Panc1 (cell line): ENCODE measurements around the gene NFIB. TPM values are rescaled to one million over a fixed set of nuclear protein-coding genes. Genes with fewer than 3 reads are reported as not detected.

Source experiments
- ATAC-seq: fragments of 200-7000 bp; cut with Tn5 transposase; 2 replicates; pipeline ENCODE4 v1.9.1; 2020; ENCODE audit warnings: mild to moderate bottlenecking, moderate library complexity
- BruUV-seq: library from RNA; stranded (reverse); fragments of 400-500 nt; replicated peaks from 2 replicates; lab custom pipeline; 2021; lab: Mats Ljungman, UMichigan
- CTCF ChIA-PET: fragments of 300-600 bp; sonication (Branson Sonifier 250); formaldehyde crosslinking; loops from one replicate; lab custom pipeline; 2022; ENCODE audit warnings: antibody characterized with exemption; lab: Charles Lee
- POLR2A ChIA-PET: fragments of 300-600 bp; sonication (Branson Sonifier 250); formaldehyde crosslinking; loops from one replicate; lab custom pipeline; 2022; ENCODE audit warnings: antibody characterized with exemption; lab: Charles Lee
- DNase-seq: peaks from one replicate; pipeline ENCODE4 v3.0.0-alpha.2; 2010; ENCODE audit warnings: low read depth, low spot score
- H3K27ac ChIP-seq: 2 replicates; pipeline ENCODE4 v1.5.1; 2011; ENCODE audit warnings: mild to moderate bottlenecking, low read length, inconsistent platforms
- H3K27me3 ChIP-seq: fragments of 200-500 bp; sonication (Bioruptor generic); 2 replicates; pipeline ENCODE4 v1.6.0; 2014; ENCODE audit warnings: low read length, inconsistent platforms; ENCODE audit not compliant: control insufficient read depth, insufficient read depth
- H3K36me3 ChIP-seq: fragments of 200-500 bp; sonication (Bioruptor generic); 2 replicates; pipeline ENCODE4 v1.5.1; 2014; ENCODE audit warnings: inconsistent platforms, mild to moderate bottlenecking, low read length, moderate library complexity; ENCODE audit not compliant: control insufficient read depth, insufficient read depth
- H3K4me1 ChIP-seq: 2 replicates; pipeline ENCODE4 v1.5.1; 2011; ENCODE audit warnings: inconsistent platforms, mild to moderate bottlenecking, low read length, moderate library complexity; ENCODE audit not compliant: control insufficient read depth, insufficient read depth
- H3K4me3 ChIP-seq, 2 experiments: 2 replicates each; pipeline ENCODE4 v1.5.1; 2011 to 2012; ENCODE audit warnings: low read depth in 2 of 2, low read length in 2 of 2, mild to moderate bottlenecking in 2 of 2, inconsistent platforms in 1 of 2, moderate library complexity in 1 of 2
- H3K9me3 ChIP-seq: fragments of 200-500 bp; sonication (Bioruptor generic); 2 replicates; pipeline ENCODE4 v1.5.1; 2014; ENCODE audit warnings: low read depth, mild to moderate bottlenecking, inconsistent platforms, low read length, moderate library complexity; ENCODE audit not compliant: control insufficient read depth, insufficient read depth
- POLR2AphosphoS5 ChIP-seq: IDR thresholded peaks from 2 replicates; pipeline ENCODE4 v1.6.1; 2012; ENCODE audit warnings: mild to moderate bottlenecking, low read depth, low read length, moderate library complexity
- REST ChIP-seq, 2 experiments: IDR thresholded peaks; 2 replicates each; pipeline ENCODE4 v1.6.1; 2011 to 2012; ENCODE audit warnings: low read depth in 2 of 2, control low read depth in 1 of 2, low read length in 1 of 2, mild to moderate bottlenecking in 1 of 2, moderate library complexity in 1 of 2; ENCODE audit not compliant: insufficient read depth in 1 of 2
- SIN3A ChIP-seq: IDR thresholded peaks from 2 replicates; pipeline ENCODE4 v1.6.1; 2012; ENCODE audit warnings: low read depth, mild to moderate bottlenecking, low read length, moderate library complexity, borderline replicate concordance; ENCODE audit not compliant: insufficient read depth
- TCF7L2 ChIP-seq: IDR thresholded peaks from 2 replicates; pipeline ENCODE4 v1.6.1; 2011; ENCODE audit warnings: mild to moderate bottlenecking, low read depth, low read length, inconsistent platforms
- in situ Hi-C: cut with HindIII; loops from 2 replicates; pipeline ENCODE4 v1.10.0; 2016; ENCODE audit warnings: low sequenced_read_pairs, low pct_unique_long_range_greater_than_20kb
- intact Hi-C: fragments of 100-400 bp; cut with micrococcal nuclease; formaldehyde crosslinking; loops from one replicate; pipeline ENCODE4 v1.10.0; 2022; ENCODE audit not compliant: unreplicated experiment
- total RNA-seq: library from RNA; stranded (reverse); gene quantifications from one replicate; pipeline ENCODE4 v1.2.1, GENCODE V29; 2021; ENCODE audit not compliant: unreplicated experiment
- TF ChIP-seq, protein P1 (sequence below): fragments of 450-650 bp; IDR thresholded peaks from 2 replicates; pipeline ENCODE4 v1.5.1; 2017; ENCODE audit warnings: mild to moderate bottlenecking

The NFIB gene
- total RNA-seq, 1 experiment from 2014 or later, result 26.7 TPM

- no TSS peak for BruUV-seq
- ATAC-seq, result no peak
Measured at GRCh38 chr9:14051419-14051818, 262.5 kb downstream of the NFIB start.

DNA sequence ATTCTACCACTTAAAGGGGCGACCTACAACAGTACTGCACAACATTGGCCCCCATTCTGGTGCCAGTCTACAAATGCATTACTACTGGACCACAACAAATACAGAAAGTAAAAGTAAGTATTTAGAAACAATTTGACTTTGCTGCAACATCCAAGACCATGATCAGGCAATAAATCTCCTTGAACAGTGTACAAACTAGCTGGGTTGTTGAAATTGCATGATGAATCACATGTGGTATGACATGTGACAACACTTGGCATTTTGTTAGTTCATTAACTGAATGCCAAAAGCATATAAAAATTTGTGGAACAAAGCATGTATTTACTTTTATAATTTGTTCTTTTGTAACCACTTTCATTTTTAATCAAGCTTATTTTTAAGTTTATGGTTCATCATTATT is 270.5 kb downstream of the NFIB start:
- H3K9me3 ChIP-seq, result no peaks in the 10 kb centered on the region
- no TSS peak for BruUV-seq
- H3K36me3 ChIP-seq, result no peaks in the 10 kb centered on the region
- H3K27ac ChIP-seq, result no peak overlapping the region
- DNase-seq, result no peak
- intact Hi-C loops, result no loop called here
- in situ Hi-C loops, result no loop called here
- CTCF ChIA-PET, result no interaction called here
- no peak overlapping the region for H3K4me3 ChIP-seq
- TF ChIP-seq TCF7L2 (no peak), SIN3A (no peak), POLR2AphosphoS5 (no peak), REST (IDR thresholded peaks at IDR 0.05; ENCODE audit: insufficient read depth in 1 of 2, low read depth in 2 of 2, low read length in 1 of 2) (no peak)
- TF ChIP-seq, protein P1, sequence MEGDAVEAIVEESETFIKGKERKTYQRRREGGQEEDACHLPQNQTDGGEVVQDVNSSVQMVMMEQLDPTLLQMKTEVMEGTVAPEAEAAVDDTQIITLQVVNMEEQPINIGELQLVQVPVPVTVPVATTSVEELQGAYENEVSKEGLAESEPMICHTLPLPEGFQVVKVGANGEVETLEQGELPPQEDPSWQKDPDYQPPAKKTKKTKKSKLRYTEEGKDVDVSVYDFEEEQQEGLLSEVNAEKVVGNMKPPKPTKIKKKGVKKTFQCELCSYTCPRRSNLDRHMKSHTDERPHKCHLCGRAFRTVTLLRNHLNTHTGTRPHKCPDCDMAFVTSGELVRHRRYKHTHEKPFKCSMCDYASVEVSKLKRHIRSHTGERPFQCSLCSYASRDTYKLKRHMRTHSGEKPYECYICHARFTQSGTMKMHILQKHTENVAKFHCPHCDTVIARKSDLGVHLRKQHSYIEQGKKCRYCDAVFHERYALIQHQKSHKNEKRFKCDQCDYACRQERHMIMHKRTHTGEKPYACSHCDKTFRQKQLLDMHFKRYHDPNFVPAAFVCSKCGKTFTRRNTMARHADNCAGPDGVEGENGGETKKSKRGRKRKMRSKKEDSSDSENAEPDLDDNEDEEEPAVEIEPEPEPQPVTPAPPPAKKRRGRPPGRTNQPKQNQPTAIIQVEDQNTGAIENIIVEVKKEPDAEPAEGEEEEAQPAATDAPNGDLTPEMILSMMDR, result no peak
- no peaks in the 10 kb centered on the region for H3K27me3 ChIP-seq
- POLR2A ChIA-PET, result no interaction called here
- ATAC-seq, result no peak
- H3K4me1 ChIP-seq, result no peaks in the 10 kb centered on the region

More at GRCh38 chr9:14051419-14051818, 262.5 kb downstream of the NFIB start:
- DNase-seq, result no peak
- TF ChIP-seq SIN3A, result no peak
- TF ChIP-seq, protein P1, result no peak
- TF ChIP-seq TCF7L2, result no peak
- no peak for TF ChIP-seq POLR2AphosphoS5
- Histone ChIP-seq H3K36me3 (no peaks in the 10 kb centered on the region), H3K4me1 (no peaks in the 10 kb centered on the region), H3K27ac (no peak overlapping the region), H3K4me3 (no peak overlapping the region), H3K27me3 (no peaks in the 10 kb centered on the region), H3K9me3 (no peaks in the 10 kb centered on the region)
- ChIA-PET CTCF (no interaction called here), POLR2A (no interaction called here)
- intact Hi-C loops (no loop called here), in situ Hi-C loops (no loop called here)
